AG10803 (cell line): ENCODE data around the gene ANO6.

Experiments
- DNase-seq: peaks from one replicate; pipeline ENCODE4 v3.0.0; 2010; ENCODE audit warnings: low read depth
- H3K4me3 ChIP-seq: 2 replicates; pipeline ENCODE4 v1.5.1; 2011; ENCODE audit warnings: mild to moderate bottlenecking, low read length, control low read depth
- TF ChIP-seq, protein P1 (sequence below): conservative IDR thresholded peaks from 2 replicates; pipeline ENCODE4 v1.5.1; 2011; ENCODE audit warnings: mild to moderate bottlenecking, low read length, control low read depth, inconsistent platforms

Gene ANO6

GRCh38 chr12:45337835-45338234 is 121.9 kb downstream of the ANO6 start:
- DNase-seq = no peak
- TF ChIP-seq, protein P1, sequence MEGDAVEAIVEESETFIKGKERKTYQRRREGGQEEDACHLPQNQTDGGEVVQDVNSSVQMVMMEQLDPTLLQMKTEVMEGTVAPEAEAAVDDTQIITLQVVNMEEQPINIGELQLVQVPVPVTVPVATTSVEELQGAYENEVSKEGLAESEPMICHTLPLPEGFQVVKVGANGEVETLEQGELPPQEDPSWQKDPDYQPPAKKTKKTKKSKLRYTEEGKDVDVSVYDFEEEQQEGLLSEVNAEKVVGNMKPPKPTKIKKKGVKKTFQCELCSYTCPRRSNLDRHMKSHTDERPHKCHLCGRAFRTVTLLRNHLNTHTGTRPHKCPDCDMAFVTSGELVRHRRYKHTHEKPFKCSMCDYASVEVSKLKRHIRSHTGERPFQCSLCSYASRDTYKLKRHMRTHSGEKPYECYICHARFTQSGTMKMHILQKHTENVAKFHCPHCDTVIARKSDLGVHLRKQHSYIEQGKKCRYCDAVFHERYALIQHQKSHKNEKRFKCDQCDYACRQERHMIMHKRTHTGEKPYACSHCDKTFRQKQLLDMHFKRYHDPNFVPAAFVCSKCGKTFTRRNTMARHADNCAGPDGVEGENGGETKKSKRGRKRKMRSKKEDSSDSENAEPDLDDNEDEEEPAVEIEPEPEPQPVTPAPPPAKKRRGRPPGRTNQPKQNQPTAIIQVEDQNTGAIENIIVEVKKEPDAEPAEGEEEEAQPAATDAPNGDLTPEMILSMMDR = no peak
- H3K4me3 ChIP-seq = no peak overlapping the region

DNA sequence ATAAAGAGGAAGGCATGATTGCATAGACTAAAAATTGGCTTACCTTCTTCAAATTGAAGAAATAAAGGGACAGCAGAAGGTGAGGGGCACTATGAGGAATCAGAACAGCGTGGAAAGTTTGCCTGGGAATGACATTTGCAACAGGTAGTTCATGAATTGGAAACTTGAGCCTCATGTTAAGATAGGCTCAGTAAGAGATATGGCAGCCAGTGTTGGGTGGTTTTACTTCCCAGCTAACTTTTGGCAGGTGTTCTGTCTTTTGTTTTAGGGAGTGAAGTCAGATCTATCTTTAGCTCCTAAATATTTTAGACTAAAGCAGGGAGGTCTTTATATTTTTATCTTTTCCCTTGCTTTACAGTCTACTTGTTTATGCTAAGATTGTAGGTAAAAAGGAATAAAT is 122.4 kb downstream of the ANO6 start:
- DNase-seq = no peak
- no peak overlapping the region for H3K4me3 ChIP-seq
- TF ChIP-seq, protein P1 = no peak

- TF ChIP-seq, protein P1 = no peak
- no peak overlapping the region for H3K4me3 ChIP-seq
- no peak for DNase-seq
Observed at GRCh38 chr12:45339035-45339434, 123.1 kb downstream of the ANO6 start.

GRCh38 chr12:45342171-45342570 is 126.3 kb downstream of the ANO6 start:
- TF ChIP-seq, protein P1 = no peak
- DNase-seq = no peak

GRCh38 chr12:45342848-45343247 is 127.0 kb downstream of the ANO6 start:
- no peak overlapping the region for H3K4me3 ChIP-seq
- no peak for DNase-seq
- TF ChIP-seq, protein P1 = no peak

More at GRCh38 chr12:45342171-45342570, 126.3 kb downstream of the ANO6 start:
- H3K4me3 ChIP-seq = no peak overlapping the region

DNA sequence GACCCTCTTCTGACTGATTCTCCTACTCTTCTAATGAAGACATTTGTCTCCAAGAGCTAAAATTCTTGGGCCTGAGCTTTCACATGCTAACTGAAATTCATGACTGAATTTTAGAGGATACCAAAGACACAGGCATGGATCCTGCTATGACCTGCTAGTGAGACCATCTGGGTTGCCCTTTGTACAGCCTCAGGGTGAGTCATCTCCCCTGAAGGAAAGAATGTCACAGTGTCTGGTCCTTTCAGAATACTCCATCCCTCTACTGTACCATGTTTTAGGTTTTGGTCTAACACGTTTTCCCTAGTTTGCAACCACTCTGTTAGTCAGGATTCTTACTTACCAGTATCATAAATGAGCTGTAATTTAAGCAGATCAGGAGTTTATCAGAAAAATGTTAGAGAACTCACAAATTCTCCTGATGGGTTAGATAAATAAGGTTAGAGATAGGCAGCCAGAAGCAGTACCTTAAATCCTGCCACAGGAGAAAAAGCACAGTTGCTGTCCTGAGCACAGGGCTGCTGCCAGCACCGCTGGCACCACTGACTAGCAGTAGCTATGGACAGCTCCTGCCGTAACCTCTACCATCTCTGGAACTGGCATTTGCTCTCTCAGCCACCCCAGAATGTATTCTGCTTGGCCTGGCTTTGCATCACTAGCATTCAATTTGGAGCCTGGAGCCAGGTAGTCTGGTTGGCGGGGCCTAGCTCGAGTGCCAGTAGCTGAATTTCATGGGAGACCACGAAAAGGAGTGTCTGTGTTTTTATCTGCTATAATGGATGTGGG is 127.6 kb downstream of the ANO6 start:
- TF ChIP-seq, protein P1 = no peak
- peak; percentile 57 for DNase-seq
- H3K4me3 ChIP-seq = no peak overlapping the region

DNA sequence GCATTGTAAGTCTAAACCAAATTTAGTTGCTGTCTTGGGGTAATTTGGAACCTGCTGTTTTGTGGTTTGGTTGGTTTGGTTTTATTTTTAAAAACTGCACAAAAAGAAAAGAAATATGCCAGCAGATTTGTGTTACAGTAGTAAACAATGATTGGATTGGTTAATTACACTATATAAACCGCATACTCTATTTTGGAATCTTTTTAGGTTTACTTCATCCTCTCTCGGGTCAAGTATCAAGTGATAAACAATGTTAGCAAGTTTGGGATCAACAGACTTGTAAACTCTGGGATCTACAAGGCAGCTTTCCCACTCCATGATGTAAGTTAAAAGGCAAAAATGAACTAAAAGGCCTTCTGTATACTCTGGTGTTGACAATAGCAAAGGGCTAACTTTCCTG is 132.4 kb downstream of the ANO6 start:
- TF ChIP-seq, protein P1 = no peak
- H3K4me3 ChIP-seq = no peak overlapping the region
- no peak for DNase-seq
